Fibroblast of peridontal ligament (primary cell): ENCODE data around the gene JAK3.
"Not testable (repeated sequence)": the region's sequence is repeated elsewhere in the genome, so short reads cannot be mapped to it uniquely, and the experiment has no call there.

ENCODE experiments used
- DNase-seq: peaks from one replicate; pipeline ENCODE4 v3.0.0-alpha.2; 2010; ENCODE audit errors: extremely low read depth

Gene JAK3

GRCh38 chr19:17803264-17803896 is 44.4 kb downstream of the JAK3 start:
- DNase-seq, result no peak

DNA sequence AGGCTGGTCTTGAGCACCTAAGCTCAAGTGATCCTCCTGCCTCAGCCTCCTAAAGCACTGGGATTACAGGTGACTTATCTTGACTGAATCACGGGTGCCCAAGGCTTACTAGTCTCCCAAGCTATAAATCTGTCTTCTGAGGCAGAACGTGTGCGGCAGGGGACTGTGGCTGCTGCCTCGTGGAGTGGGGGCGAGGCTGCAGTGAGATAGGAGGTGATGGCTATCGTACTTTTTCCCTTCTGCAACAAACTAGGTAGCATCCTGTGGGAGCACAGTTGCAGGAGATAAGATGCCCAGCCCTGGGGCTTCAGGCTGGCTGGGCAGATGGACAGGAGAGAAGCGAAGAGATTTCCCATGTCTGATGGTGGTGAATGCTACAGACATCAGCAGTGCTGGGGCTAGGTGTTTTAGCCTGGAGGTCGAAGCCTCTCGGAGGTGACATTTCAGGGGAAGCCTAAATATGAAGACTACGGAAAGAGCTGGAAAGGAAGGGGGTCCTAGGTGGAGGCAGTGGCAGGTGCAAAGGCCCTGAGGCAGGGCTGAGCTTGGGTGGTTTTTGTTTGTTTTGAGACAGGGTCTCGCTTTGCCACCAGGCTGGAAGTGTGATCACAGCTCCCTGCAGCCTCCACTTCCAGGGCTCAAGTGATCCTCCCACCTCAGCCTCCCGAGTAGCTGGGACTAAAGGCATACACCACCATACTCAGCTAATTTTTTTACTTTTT is 45.5 kb downstream of the JAK3 start:
- DNase-seq, result no peak

DNA sequence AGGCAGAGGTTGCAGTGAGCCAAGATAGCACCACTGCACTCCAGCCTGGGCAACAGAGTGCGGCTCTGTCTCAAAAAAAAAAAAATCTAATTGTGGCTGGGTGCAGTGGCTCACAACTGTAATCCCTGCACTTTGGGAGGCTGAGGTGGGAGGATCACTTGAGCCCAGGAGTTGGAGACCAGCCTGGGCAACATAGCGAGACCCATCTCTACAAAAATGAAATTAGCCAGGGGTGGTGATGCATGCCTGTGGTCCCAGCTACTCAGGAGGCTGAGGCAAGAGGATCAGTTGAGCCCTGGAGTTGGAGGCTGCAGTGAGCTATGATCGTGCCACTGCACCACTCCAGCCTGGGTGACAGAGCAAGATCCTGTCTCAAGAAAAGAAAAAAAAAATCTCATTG is 49.2 kb downstream of the JAK3 start:
- not testable (repeated sequence) for DNase-seq

DNA sequence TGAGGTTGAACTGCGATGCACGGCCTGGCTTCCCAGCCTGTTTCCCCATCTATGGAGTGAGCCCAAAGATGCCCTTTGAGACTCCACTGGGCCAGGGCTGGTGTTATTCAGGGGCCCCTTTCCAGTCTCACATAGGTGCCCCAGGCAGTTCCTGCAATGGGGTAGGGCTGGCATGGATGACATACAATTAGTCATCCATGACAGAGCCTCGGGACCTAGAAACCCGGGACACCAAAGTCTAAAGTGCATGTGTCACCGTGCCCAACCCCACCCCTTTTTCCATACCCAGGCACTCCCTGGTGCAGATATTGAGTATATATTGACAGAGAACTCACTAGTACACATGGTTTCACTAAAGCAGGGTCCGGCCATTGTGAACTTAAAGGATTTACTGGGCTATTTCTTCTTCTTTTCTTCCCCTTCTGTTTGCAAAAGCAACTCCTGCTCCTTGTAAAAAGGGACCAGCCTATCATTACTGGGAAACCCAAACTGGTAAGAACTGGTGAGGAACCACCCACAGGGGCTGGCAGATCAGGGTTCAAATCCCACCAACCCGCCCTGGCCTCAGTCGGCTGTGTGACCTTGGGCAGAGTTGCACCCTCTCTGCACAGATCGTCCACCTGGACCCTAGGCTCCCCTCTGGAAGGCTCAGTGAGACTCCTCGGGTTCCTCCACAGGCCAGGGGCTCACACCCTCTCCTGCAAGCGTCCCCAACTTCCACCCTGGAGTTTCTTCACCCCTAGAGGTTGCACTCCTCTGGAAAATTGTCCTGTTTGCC is 50.2 kb downstream of the JAK3 start:
- no peak for DNase-seq

- no peak for DNase-seq
These were observed 50.9 kb downstream of the JAK3 start for GRCh38 chr19:17796838-17797423.

- DNase-seq, result no peak
These were observed 51.6 kb downstream of the JAK3 start for GRCh38 chr19:17796013-17796837.

- DNase-seq, result no peak
These were observed 52.3 kb downstream of the JAK3 start for GRCh38 chr19:17795495-17795856.

- DNase-seq, result no peak
These were observed 52.9 kb downstream of the JAK3 start, which contains the start of gene B3GNT3 for GRCh38 chr19:17794731-17795494. TSS of gene B3GNT3 (plus strand) at chr19:17795138. CDS start at chr19:17807808, 12,670 bp downstream.

DNA sequence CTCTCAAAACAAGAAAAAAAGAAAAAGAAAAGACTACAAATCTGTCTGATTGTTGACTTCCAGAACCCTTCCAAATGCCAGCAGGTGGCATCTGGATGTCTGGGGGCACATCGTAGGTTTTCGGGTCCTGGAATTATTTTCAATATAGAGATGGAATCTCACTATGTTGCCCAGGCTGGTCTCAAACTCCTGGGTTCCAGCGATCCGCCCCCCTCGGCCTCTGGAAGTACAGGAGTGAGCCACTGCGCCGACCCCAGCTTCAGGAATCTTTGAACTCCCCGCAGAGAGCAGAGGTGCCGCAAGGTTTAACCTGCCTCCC is 53.4 kb downstream of the JAK3 start:
- no peak for DNase-seq

- no peak for DNase-seq
These were observed 57.6 kb downstream of the JAK3 start for GRCh38 chr19:17790059-17790780.

- no peak for DNase-seq
These were observed 59.1 kb downstream of the JAK3 start for GRCh38 chr19:17788632-17789031.

DNA sequence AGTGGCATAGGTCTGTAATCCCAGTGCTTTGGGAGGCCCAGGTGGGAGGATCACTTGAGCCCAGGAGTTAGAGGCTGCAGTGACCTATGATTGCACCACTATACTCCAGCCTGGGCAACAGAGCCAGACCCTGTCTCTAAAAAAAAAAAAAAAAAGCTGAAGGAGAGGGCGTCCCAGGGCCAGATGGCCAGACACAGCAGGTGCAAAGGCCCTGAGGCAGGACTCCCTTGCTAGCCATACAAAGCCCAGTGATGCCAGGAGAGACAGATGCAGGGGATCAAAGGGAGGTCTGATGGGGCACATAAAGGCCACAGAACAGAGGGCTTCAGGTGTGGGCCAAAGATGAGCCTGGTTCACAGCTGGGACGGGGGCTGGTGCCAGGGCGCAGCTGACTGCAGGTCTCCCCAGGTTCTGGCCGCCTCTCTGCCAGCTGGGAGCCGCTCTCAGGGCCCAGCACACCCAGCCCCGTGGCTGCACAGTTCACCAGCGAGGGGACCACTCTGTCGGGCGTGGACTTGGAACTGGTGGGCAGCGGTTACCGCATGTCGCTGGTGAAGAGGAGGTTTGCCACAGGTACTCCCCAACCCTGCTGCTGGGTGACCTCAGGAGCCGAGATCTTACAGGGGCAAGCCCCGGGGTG is 60.4 kb downstream of the JAK3 start:
- no peak for DNase-seq

GRCh38 chr19:17784201-17785008 is 63.4 kb downstream of the JAK3 start:
- DNase-seq, result peak; percentile 71

GRCh38 chr19:17783721-17784120 is 64.1 kb downstream of the JAK3 start:
- not testable (repeated sequence) for DNase-seq

- no peak for DNase-seq
These were observed 67.0 kb downstream of the JAK3 start for GRCh38 chr19:17780781-17781180.

DNA sequence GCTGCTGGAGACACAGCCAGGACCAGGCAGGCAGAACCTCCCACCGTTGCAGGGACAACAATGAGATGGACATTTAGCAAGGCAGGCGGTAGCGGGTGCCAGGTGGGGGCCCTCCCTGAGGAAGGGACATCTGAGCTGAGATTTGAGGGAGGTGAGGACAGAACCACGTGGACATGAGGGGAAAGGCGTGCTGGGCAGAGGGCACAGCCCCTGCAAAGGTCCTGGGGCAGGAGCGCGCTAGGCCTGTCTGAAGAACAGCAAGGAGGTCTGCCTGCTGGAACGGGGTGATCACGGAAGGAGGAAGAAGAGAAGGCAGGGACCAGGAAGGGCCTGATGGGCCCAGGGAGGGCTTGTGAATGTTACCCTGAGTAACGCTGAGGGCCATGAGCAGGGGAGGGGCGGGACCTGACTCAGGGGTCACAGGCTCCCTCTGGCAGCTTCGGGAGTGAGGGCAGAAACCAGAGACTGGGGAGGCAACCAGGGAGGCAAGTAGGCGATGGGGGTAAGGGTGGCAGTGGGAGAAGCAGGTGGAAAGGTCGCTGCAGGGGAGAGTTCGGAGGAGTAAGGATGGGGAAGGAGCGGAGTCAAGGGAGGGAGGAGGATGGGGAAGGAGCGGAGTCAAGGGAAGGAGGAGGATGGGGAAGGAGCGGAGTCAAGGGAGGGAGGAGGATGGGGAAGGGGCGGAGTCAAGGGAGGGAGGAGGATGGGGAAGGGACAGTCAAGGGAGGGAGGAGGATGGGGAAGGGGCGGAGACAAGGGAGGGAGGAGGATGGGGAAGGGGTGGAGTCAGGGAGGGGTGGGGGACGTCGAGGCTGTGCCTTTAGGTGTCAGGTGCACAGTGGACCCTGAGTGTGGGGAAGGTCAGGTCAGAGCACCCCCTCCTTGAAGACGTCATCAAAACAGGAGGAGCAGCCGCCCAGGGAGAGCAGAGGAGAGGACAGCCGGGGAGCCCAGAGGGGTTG is 68.5 kb downstream of the JAK3 start:
- DNase-seq, result peak; percentile 16

DNA sequence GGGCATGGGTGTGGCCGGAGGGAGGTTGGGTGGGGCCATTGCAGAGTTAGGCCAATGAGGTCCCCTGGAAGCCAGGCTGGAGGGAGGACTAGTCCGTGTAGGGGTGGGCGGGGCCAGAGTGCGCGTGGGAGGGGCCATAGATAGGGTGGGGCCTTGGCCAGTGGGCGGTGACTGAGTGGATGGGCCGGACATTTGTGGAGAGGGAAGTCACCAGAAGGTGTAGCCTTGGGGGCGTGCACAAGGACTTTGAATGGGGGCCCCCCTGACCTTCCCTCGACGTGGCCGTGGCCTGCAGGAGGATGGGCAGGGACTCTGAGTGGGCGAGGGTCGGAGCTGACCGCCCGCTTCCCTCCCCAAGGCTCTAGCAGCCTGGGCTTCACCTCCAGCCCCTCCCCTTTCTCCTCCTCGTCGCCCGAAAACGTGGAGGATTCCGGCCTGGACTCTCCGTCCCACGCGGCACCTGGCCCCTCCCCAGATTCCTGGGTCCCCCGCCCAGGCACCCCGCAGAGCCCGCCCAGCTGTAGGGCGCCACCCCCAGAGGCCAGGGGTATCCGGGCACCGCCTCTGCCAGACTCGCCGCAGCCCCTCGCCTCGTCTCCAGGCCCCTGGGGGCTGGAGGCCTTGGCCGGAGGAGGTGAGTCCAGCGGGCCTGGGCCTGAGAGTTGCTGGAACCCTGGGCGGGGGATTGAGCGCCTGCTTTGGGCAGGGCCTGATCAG is 69.4 kb downstream of the JAK3 start:
- no peak for DNase-seq
